ENCODE results near the gene HORMAD1. TPM values are rescaled to one million over a fixed set of nuclear protein-coding genes. Genes with fewer than 3 reads are reported as not detected.
"Not testable (repeated sequence)": the region's sequence is repeated elsewhere in the genome, so short reads cannot be mapped to it uniquely, and the experiment has no call there.

HORMAD1 gene
- total RNA-seq, 1 donor from 2014 or later = 1.2 TPM

- intact Hi-C loops (cut with DNase I) = no loop called here
Observed at GRCh38 chr1:150718225-150718891, 2.3 kb downstream of the HORMAD1 start.

GRCh38 chr1:150709031-150709430 is 11.7 kb downstream of the HORMAD1 start:
- H3K9me3 ChIP-seq; H3K4me3 ChIP-seq; H3K36me3 ChIP-seq; H3K27me3 ChIP-seq; H3K4me1 ChIP-seq; intact Hi-C loops (cut with DNase I); H3K27ac ChIP-seq; DNase-seq (ENCODE audit: extremely low spot score in 2 of 2): not testable (repeated sequence)

More at GRCh38 chr1:150718225-150718891, 2.3 kb downstream of the HORMAD1 start:
- H3K4me1 ChIP-seq = no peaks in the 10 kb centered on the region
- TF ChIP-seq POLR2AphosphoS5 (IDR thresholded peaks at IDR 0.05; ENCODE audit: insufficient read depth in 1 of 2, low read depth in 1 of 2) = no peak
- TF ChIP-seq, protein P1, sequence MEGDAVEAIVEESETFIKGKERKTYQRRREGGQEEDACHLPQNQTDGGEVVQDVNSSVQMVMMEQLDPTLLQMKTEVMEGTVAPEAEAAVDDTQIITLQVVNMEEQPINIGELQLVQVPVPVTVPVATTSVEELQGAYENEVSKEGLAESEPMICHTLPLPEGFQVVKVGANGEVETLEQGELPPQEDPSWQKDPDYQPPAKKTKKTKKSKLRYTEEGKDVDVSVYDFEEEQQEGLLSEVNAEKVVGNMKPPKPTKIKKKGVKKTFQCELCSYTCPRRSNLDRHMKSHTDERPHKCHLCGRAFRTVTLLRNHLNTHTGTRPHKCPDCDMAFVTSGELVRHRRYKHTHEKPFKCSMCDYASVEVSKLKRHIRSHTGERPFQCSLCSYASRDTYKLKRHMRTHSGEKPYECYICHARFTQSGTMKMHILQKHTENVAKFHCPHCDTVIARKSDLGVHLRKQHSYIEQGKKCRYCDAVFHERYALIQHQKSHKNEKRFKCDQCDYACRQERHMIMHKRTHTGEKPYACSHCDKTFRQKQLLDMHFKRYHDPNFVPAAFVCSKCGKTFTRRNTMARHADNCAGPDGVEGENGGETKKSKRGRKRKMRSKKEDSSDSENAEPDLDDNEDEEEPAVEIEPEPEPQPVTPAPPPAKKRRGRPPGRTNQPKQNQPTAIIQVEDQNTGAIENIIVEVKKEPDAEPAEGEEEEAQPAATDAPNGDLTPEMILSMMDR (IDR thresholded peaks at IDR 0.05) = no peak
- TF ChIP-seq POLR2A (IDR thresholded peaks at IDR 0.05) = no peak
- H3K9me3 ChIP-seq = no peaks in the 10 kb centered on the region
- no peak overlapping the region for H3K27ac ChIP-seq
- H3K36me3 ChIP-seq = no peaks in the 10 kb centered on the region
- no peaks in the 10 kb centered on the region for H3K27me3 ChIP-seq
- no peak for DNase-seq (ENCODE audit: extremely low spot score in 2 of 2)
- no peak overlapping the region for H3K4me3 ChIP-seq

DNA sequence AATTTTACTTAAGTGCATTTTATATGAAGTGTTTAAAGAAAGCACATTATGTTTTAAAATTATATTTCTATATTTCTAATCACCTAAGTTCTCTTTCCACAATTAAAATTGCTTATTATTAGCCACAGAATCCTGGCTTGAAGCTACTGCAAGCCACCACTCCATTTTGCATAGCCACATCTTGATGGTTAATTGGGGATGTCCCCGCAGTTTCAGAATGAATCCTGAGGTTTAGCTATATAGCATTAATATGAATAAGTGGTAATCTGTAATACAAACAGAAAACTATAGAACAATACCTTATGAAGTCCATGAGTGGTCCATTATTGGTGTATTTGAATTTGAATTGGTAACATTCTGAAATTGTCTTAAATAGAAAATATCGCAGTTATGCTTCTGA is 12.1 kb downstream of the HORMAD1 start:
- H3K27me3 ChIP-seq = no peaks in the 10 kb centered on the region
- no peaks in the 10 kb centered on the region for H3K36me3 ChIP-seq
- no peaks in the 10 kb centered on the region for H3K4me1 ChIP-seq
- TF ChIP-seq POLR2AphosphoS5 (IDR thresholded peaks at IDR 0.05; ENCODE audit: insufficient read depth in 1 of 2, low read depth in 1 of 2) = no peak
- TF ChIP-seq, protein P1 (IDR thresholded peaks at IDR 0.05) = no peak
- no peak for TF ChIP-seq POLR2A (IDR thresholded peaks at IDR 0.05)
- no peak overlapping the region for H3K4me3 ChIP-seq
- intact Hi-C loops (cut with DNase I) = no loop called here
- H3K9me3 ChIP-seq = no peaks in the 10 kb centered on the region
- no peak for DNase-seq (ENCODE audit: extremely low spot score in 2 of 2)
- H3K27ac ChIP-seq = no peak overlapping the region

DNA sequence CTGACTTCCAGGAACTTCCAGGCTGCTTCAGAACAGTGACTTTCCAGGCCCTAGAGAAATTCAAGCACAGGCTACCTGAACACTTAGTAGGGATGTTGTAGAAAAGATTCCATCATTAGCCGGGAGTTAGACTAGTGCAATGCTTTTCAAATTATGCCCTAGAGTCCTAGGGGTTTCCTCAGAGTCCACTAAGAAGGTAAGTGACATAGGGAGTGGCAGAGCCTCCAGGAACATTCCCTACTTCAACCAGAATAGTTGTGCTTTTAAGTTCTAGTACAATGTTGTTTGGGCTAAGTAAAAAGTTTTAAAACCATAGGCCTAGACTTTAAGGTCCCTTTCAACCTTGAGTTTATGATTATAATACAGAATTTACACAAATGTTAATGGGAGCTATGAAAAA is 14.6 kb downstream of the HORMAD1 start:
- TF ChIP-seq, protein P1 (IDR thresholded peaks at IDR 0.05) = no peak
- TF ChIP-seq POLR2AphosphoS5 (IDR thresholded peaks at IDR 0.05; ENCODE audit: insufficient read depth in 1 of 2, low read depth in 1 of 2) (no peak), POLR2A (IDR thresholded peaks at IDR 0.05) (no peak)
- Histone ChIP-seq H3K27me3 (no peaks in the 10 kb centered on the region), H3K4me3 (no peak overlapping the region), H3K4me1 (no peaks in the 10 kb centered on the region), H3K27ac (no peak overlapping the region), H3K9me3 (no peaks in the 10 kb centered on the region), H3K36me3 (no peaks in the 10 kb centered on the region)
- DNase-seq (ENCODE audit: extremely low spot score in 2 of 2) = no peak
- intact Hi-C loops (cut with DNase I) = no loop called here

DNA sequence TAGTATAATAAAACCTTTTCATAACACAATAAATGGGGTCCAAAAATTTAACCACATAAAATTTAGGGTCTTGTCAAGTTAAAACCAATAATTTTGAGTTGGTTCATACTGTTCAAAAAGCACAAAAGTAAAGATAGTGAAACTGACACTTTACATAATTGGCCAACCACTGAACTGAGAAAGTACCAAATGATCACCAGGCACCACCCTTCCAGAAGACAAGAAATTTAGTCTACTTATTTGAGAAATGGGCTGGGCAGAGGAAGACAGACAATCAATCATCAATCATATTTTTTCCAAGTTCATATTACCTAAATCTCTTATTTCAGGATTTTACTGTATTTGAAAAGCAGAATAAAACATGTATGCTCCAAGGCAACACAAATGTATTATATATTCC is 17.3 kb downstream of the HORMAD1 start:
- intact Hi-C loops (cut with DNase I) = no loop called here
- no peaks in the 10 kb centered on the region for H3K9me3 ChIP-seq
- DNase-seq (ENCODE audit: extremely low spot score in 2 of 2) = no peak
- no peaks in the 10 kb centered on the region for H3K36me3 ChIP-seq
- H3K4me1 ChIP-seq = no peaks in the 10 kb centered on the region
- no peak overlapping the region for H3K27ac ChIP-seq
- no peak overlapping the region for H3K4me3 ChIP-seq
- TF ChIP-seq, protein P1 (IDR thresholded peaks at IDR 0.05) = no peak
- TF ChIP-seq POLR2AphosphoS5 (IDR thresholded peaks at IDR 0.05; ENCODE audit: insufficient read depth in 1 of 2, low read depth in 1 of 2) = no peak
- no peak for TF ChIP-seq POLR2A (IDR thresholded peaks at IDR 0.05)
- H3K27me3 ChIP-seq = no peaks in the 10 kb centered on the region

Data from vagina (tissue), 2 donors.